Mesenchymal stem cell (in vitro differentiated cells and primary cell): ENCODE measurements around the gene NUDT16.

Experiments
- DNase-seq: peaks from one replicate; pipeline ENCODE4 v3.0.0-alpha.2; 2013
- H2AFZ ChIP-seq: one replicate; pipeline ENCODE4 v1.6.1; 2013; ENCODE audit warnings: low read depth, mild to moderate bottlenecking, control low read depth, inconsistent platforms, low read length, moderate library complexity
- H2AK5ac ChIP-seq: 2 replicates; pipeline ENCODE4 v1.6.1; 2013; ENCODE audit warnings: low read length, moderate library complexity, mild to moderate bottlenecking, inconsistent platforms; ENCODE audit not compliant: severe bottlenecking
- H2BK120ac ChIP-seq: one replicate; pipeline ENCODE4 v1.6.1; 2013; ENCODE audit warnings: low read depth, mild to moderate bottlenecking, inconsistent platforms, low read length, moderate library complexity
- H2BK12ac ChIP-seq, 2 experiments: one replicate each; pipeline ENCODE4 v1.6.1; 2013; ENCODE audit warnings: inconsistent platforms in 2 of 2, low read length in 2 of 2, mild to moderate bottlenecking in 2 of 2, moderate library complexity in 2 of 2, control low read depth in 1 of 2
- H2BK15ac ChIP-seq: one replicate; pipeline ENCODE4 v1.6.1; 2013; ENCODE audit warnings: mild to moderate bottlenecking, low read depth, inconsistent platforms; ENCODE audit not compliant: poor library complexity, severe bottlenecking
- H2BK5ac ChIP-seq: 2 replicates; pipeline ENCODE4 v1.6.1; 2013; ENCODE audit warnings: low read depth, mild to moderate bottlenecking, low read length, control low read depth, inconsistent platforms; ENCODE audit not compliant: poor library complexity, severe bottlenecking
- H3K14ac ChIP-seq, 2 experiments: one replicate each; pipeline ENCODE4 v1.6.1; 2013; ENCODE audit warnings: inconsistent platforms in 2 of 2, low read length in 2 of 2, control low read depth in 1 of 2, mild to moderate bottlenecking in 1 of 2, moderate library complexity in 1 of 2
- H3K18ac ChIP-seq, 2 experiments: one replicate each; pipeline ENCODE4 v1.6.1; 2013; ENCODE audit warnings: inconsistent platforms in 2 of 2, low read length in 2 of 2, control low read depth in 1 of 2, low read depth in 1 of 2, mild to moderate bottlenecking in 1 of 2
- H3K23ac ChIP-seq, 2 experiments: one replicate each; pipeline ENCODE4 v1.6.1; 2013; ENCODE audit warnings: inconsistent platforms in 2 of 2, low read length in 2 of 2, mild to moderate bottlenecking in 2 of 2, moderate library complexity in 2 of 2, control low read depth in 1 of 2
- H3K27ac ChIP-seq: 2 replicates; pipeline ENCODE4 v1.5.1; 2013; ENCODE audit warnings: mild to moderate bottlenecking, moderate library complexity, low read length, control low read depth, inconsistent platforms; ENCODE audit not compliant: poor library complexity, severe bottlenecking
- H3K27me3 ChIP-seq, 2 experiments: 2 replicates each; pipeline versions ENCODE4 v1.6.1 to v1.7.0; 2013; ENCODE audit warnings: low read length in 2 of 2, mild to moderate bottlenecking in 2 of 2, moderate library complexity in 2 of 2, control low read depth in 1 of 2, inconsistent platforms in 1 of 2; ENCODE audit not compliant: control insufficient read depth in 1 of 2, insufficient read depth in 1 of 2
- H3K36me3 ChIP-seq, 2 experiments: 2 replicates each; pipeline versions ENCODE4 v1.6.1 to v1.7.0; 2013; ENCODE audit warnings: low read length in 2 of 2, control low read depth in 1 of 2, inconsistent platforms in 1 of 2, low read depth in 1 of 2, mild to moderate bottlenecking in 1 of 2; ENCODE audit not compliant: insufficient read depth in 2 of 2, control insufficient read depth in 1 of 2
- H3K4ac ChIP-seq, 2 experiments: one replicate each; pipeline ENCODE4 v1.6.1; 2013; ENCODE audit warnings: inconsistent platforms in 2 of 2, low read length in 2 of 2, mild to moderate bottlenecking in 2 of 2, moderate library complexity in 2 of 2, control low read depth in 1 of 2, low read depth in 1 of 2
- H3K4me1 ChIP-seq: 2 replicates; pipeline ENCODE4 v1.6.1; 2013; ENCODE audit warnings: low read depth, low read length, control low read depth; ENCODE audit not compliant: control insufficient read depth, insufficient read depth
- H3K4me2 ChIP-seq: 2 replicates; pipeline ENCODE4 v1.6.1; 2013; ENCODE audit warnings: low read length, mild to moderate bottlenecking, inconsistent platforms; ENCODE audit not compliant: poor library complexity, severe bottlenecking
- H3K4me3 ChIP-seq, 2 experiments: 2 replicates each; pipeline versions ENCODE4 v1.5.1 to v1.7.0; 2013; ENCODE audit warnings: low read length in 2 of 2, mild to moderate bottlenecking in 2 of 2, control low read depth in 1 of 2, low read depth in 1 of 2; ENCODE audit not compliant: insufficient read depth in 1 of 2
- H3K79me1 ChIP-seq: replicated peaks from 2 replicates; pipeline ENCODE4 v1.6.1; 2013; ENCODE audit warnings: mild to moderate bottlenecking, control low read depth, low read length, inconsistent platforms; ENCODE audit not compliant: poor library complexity, severe bottlenecking
- H3K9ac ChIP-seq: 2 replicates; pipeline ENCODE4 v1.7.0; 2013; ENCODE audit warnings: mild to moderate bottlenecking, low read length, moderate library complexity
- H3K9me3 ChIP-seq: 2 replicates; pipeline ENCODE4 v1.7.0; 2013; ENCODE audit warnings: mild to moderate bottlenecking, low read length; ENCODE audit not compliant: control insufficient read depth
- H4K8ac ChIP-seq: one replicate; pipeline ENCODE4 v1.6.1; 2013; ENCODE audit warnings: inconsistent platforms, mild to moderate bottlenecking, low read length, moderate library complexity
- H4K91ac ChIP-seq: one replicate; pipeline ENCODE4 v1.6.1; 2013; ENCODE audit warnings: mild to moderate bottlenecking, low read length, inconsistent platforms
- WGBS: methylation state at CpG from one replicate; pipeline ENCODE4 v1.1.7; 2013; ENCODE audit warnings: mixed read lengths; 5-methylcytosine and 5-hydroxymethylcytosine counted together

The NUDT16 gene

GRCh38 chr3:131427226-131427625 is 45.7 kb downstream of the NUDT16 start:
- no peak overlapping the region for H3K27ac ChIP-seq
- H3K14ac ChIP-seq, result no peak overlapping the region
- H4K91ac ChIP-seq, result no peak overlapping the region
- H2BK15ac ChIP-seq, result no peak overlapping the region
- no peak overlapping the region for H2BK5ac ChIP-seq
- H4K8ac ChIP-seq, result no peak overlapping the region
- no peak overlapping the region for H2AFZ ChIP-seq
- no peaks in the 10 kb centered on the region for H3K79me1 ChIP-seq
- no peak overlapping the region for H3K18ac ChIP-seq
- no peak overlapping the region for H2BK12ac ChIP-seq
- no peak for DNase-seq
- H3K4ac ChIP-seq, result no peak overlapping the region
- no peak overlapping the region for H3K4me3 ChIP-seq
- WGBS, result 50% methylated on average over 2 of the region's 2 CpGs
- no peaks in the 10 kb centered on the region for H3K9me3 ChIP-seq
- no peak overlapping the region for H3K4me2 ChIP-seq
- H3K4me1 ChIP-seq, result no peaks in the 10 kb centered on the region
- H3K27me3 ChIP-seq, result peaks cover 0 to 15% of the 10 kb centered on the region in 2 experiments
- no peak overlapping the region for H3K23ac ChIP-seq
- no peak overlapping the region for H2BK120ac ChIP-seq
- H3K9ac ChIP-seq, result no peak overlapping the region
- no peak overlapping the region for H2AK5ac ChIP-seq
- no peaks in the 10 kb centered on the region for H3K36me3 ChIP-seq

GRCh38 chr3:131431754-131432153 is 50.2 kb downstream of the NUDT16 start:
- H3K9ac ChIP-seq, result no peak overlapping the region
- no peak overlapping the region for H3K23ac ChIP-seq
- H3K4me2 ChIP-seq, result no peak overlapping the region
- H3K27me3 ChIP-seq, result no peaks in the 10 kb centered on the region
- H3K4ac ChIP-seq, result no peak overlapping the region
- H4K91ac ChIP-seq, result no peak overlapping the region
- no peak overlapping the region for H2BK120ac ChIP-seq
- no peak overlapping the region for H3K14ac ChIP-seq
- no peaks in the 10 kb centered on the region for H3K36me3 ChIP-seq
- H2AK5ac ChIP-seq, result no peak overlapping the region
- H3K4me1 ChIP-seq, result no peaks in the 10 kb centered on the region
- no peak overlapping the region for H3K4me3 ChIP-seq
- no peaks in the 10 kb centered on the region for H3K9me3 ChIP-seq
- no peak overlapping the region for H3K27ac ChIP-seq
- no peak overlapping the region for H4K8ac ChIP-seq
- no peak overlapping the region for H2BK5ac ChIP-seq
- no peak overlapping the region for H2BK12ac ChIP-seq
- no peak for DNase-seq
- H2BK15ac ChIP-seq, result no peak overlapping the region
- H3K79me1 ChIP-seq, result no peaks in the 10 kb centered on the region
- H2AFZ ChIP-seq, result no peak overlapping the region
- WGBS, result 61% methylated on average over 5 of the region's 5 CpGs
- no peak overlapping the region for H3K18ac ChIP-seq

- 81% methylated on average over 3 of the region's 3 CpGs for WGBS
- Histone ChIP-seq H4K8ac (no peak overlapping the region), H2BK12ac (no peak overlapping the region), H2BK5ac (no peak overlapping the region), H4K91ac (no peak overlapping the region), H2BK15ac (no peak overlapping the region), H2BK120ac (no peak overlapping the region), H3K79me1 (no peaks in the 10 kb centered on the region), H3K4ac (no peak overlapping the region), H3K18ac (no peak overlapping the region), H2AK5ac (no peak overlapping the region), H3K27ac (no peak overlapping the region), H3K23ac (no peak overlapping the region), H3K9me3 (no peaks in the 10 kb centered on the region), H3K27me3 (no peaks in the 10 kb centered on the region), H3K4me1 (no peaks in the 10 kb centered on the region), H2AFZ (no peak overlapping the region), H3K9ac (no peak overlapping the region), H3K14ac (no peak overlapping the region), H3K36me3 (no peaks in the 10 kb centered on the region), H3K4me2 (no peak overlapping the region), H3K4me3 (no peak overlapping the region)
- DNase-seq, result no peak
Observed at GRCh38 chr3:131432441-131432840, 50.9 kb downstream of the NUDT16 start.

GRCh38 chr3:131435000-131435399 is 53.4 kb downstream of the NUDT16 start:
- Histone ChIP-seq H2AFZ (no peak overlapping the region), H3K36me3 (no peaks in the 10 kb centered on the region), H3K18ac (no peak overlapping the region)

More at GRCh38 chr3:131435000-131435399, 53.4 kb downstream of the NUDT16 start:
- Histone ChIP-seq H3K4ac (no peak overlapping the region), H3K27ac (no peak overlapping the region), H2BK5ac (no peak overlapping the region), H2AK5ac (no peak overlapping the region), H3K79me1 (no peaks in the 10 kb centered on the region), H2BK15ac (no peak overlapping the region), H3K9me3 (no peaks in the 10 kb centered on the region), H4K91ac (no peak overlapping the region), H3K23ac (no peak overlapping the region), H3K4me2 (no peak overlapping the region), H2BK12ac (no peak overlapping the region), H3K27me3 (no peaks in the 10 kb centered on the region), H3K4me1 (no peaks in the 10 kb centered on the region), H3K4me3 (no peak overlapping the region), H3K9ac (no peak overlapping the region), H3K14ac (no peak overlapping the region), H4K8ac (no peak overlapping the region), H2BK120ac (no peak overlapping the region)
- WGBS, result 100% methylated on average over 1 of the region's 1 CpG
- DNase-seq, result no peak
